ENCODE measurements around the gene ACP1. TPM values are rescaled to one million over a fixed set of nuclear protein-coding genes. Genes with fewer than 3 reads are reported as not detected.

Gene ACP1
- total RNA-seq, 1 donor from 2014 or later = 114 TPM

DNA sequence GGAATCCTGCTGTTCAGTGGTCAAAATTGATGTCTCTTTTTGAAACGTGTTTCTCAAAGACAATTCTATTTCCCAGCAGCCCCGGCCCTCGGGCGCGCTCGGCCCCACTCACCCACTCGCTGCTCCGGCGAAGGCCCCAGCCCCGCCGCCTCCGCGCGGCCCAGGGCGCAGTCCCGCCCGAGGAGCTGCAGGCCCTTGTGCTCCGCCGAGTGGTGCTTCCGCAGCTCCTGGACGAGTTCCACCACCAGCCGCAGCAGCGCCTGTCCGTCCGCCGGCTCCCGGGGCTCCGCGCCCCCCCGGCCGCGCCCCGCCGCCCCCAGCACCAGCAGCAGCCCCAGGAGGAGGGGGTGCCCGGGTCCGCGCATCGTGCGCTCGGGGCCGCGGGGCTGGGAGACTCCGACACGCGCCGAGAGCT is 22.7 kb downstream of the ACP1 start:
- FAIRE-seq = no peak
- H3K4me2 ChIP-seq (ENCODE audit: low read length) = peak overlapping the region; percentile 71
- Mint-ChIP-seq H3K36me3 (ENCODE audit: low read depth, unreplicated experiment) (peaks cover 5% of the 10 kb centered on the region), H3K27me3 (ENCODE audit: low read depth, unreplicated experiment) (peaks cover 18% of the 10 kb centered on the region), H3K9me3 (ENCODE audit: unreplicated experiment) (peaks cover 2% of the 10 kb centered on the region), H3K27ac (ENCODE audit: unreplicated experiment) (no peak overlapping the region), H3K4me3 (ENCODE audit: unreplicated experiment) (peak overlapping the region; percentile 50), H3K4me1 (ENCODE audit: low read depth, unreplicated experiment) (peaks cover 21% of the 10 kb centered on the region)
- no peaks in the 10 kb centered on the region for H3K79me2 ChIP-seq (ENCODE audit: insufficient read depth, low read length)
- H4K20me1 ChIP-seq (ENCODE audit: insufficient read depth, low read length) = peaks cover 8% of the 10 kb centered on the region
- no peaks in the 10 kb centered on the region for H3K9me3 ChIP-seq (ENCODE audit: insufficient read depth, low read depth, low read length)
- peaks cover 10% of the 10 kb centered on the region for H3K27me3 ChIP-seq (ENCODE audit: insufficient read depth, low read length)
- H2AFZ ChIP-seq (ENCODE audit: low read depth, low read length) = no peak overlapping the region
- H3K4me3 ChIP-seq (ENCODE audit: insufficient read depth, low read depth, low read length) = peak overlapping the region; percentile 34
- no peak for TF ChIP-seq EZH2 (IDR thresholded peaks at IDR 0.05; ENCODE audit: insufficient read depth, low read length)
- TF ChIP-seq, protein P1, sequence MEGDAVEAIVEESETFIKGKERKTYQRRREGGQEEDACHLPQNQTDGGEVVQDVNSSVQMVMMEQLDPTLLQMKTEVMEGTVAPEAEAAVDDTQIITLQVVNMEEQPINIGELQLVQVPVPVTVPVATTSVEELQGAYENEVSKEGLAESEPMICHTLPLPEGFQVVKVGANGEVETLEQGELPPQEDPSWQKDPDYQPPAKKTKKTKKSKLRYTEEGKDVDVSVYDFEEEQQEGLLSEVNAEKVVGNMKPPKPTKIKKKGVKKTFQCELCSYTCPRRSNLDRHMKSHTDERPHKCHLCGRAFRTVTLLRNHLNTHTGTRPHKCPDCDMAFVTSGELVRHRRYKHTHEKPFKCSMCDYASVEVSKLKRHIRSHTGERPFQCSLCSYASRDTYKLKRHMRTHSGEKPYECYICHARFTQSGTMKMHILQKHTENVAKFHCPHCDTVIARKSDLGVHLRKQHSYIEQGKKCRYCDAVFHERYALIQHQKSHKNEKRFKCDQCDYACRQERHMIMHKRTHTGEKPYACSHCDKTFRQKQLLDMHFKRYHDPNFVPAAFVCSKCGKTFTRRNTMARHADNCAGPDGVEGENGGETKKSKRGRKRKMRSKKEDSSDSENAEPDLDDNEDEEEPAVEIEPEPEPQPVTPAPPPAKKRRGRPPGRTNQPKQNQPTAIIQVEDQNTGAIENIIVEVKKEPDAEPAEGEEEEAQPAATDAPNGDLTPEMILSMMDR (IDR thresholded peaks at IDR 0.05; ENCODE audit: insufficient read depth, low read depth, low read length) = no peak
- H3K4me1 ChIP-seq (ENCODE audit: insufficient read depth, low read length) = peaks cover 29% of the 10 kb centered on the region
- no peak overlapping the region for H3K9ac ChIP-seq (ENCODE audit: low read length)
- H3K27ac ChIP-seq (ENCODE audit: low read depth, low read length) = no peak overlapping the region
- DNase-seq (ENCODE audit: low read depth) = peak; percentile 34
- no peaks in the 10 kb centered on the region for H3K36me3 ChIP-seq (ENCODE audit: insufficient read depth, low read length)

DNA sequence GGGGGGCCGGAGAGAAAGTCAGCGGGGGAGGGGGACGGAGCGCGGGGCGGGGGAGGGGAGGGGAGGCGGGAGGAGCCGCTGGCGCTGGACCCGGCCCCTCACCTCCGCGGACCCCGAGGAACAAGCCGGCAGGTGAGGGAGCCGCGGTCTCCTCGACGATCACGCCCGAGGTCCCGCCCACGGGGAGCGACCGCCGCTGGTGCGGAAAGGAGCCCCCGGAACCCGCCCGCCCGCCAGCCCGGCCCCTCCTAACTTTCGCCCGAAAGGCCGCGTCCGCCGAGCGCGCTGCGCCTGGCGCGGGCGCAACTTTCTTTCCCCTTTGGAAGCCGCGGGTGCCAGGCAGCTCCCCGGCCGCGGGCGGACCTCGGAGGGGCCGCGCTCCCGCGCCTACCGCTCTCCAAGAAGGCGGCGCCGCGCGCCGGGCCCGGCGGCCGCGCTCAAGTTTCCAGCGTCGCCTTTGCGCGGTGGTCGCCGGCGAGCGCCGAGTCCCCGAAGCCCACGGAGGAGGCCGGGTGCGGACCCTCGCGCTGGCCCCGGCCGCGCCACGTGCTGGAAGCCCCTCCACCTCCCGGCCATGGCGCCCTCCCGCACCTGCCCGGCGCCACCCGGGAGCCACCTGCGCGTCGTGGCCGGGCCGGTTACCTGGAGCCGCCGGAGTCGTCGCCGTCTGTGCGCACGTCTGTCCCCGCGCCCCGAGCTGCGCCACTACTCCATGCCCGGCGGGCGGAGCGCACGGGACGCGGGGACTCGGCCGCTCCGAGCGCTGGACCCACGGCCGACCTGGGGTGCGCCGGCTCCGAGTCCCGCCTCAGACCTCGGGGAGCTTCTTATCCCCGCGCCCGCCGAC is 23.4 kb downstream of the ACP1 start, which contains the start of gene ALKAL2:
ALKAL2 (minus strand) TSS at position 181 of the 847 bp plus-strand sequence. CDS start 256 bp downstream, outside the sequence.
- Histone ChIP-seq H3K79me2 (ENCODE audit: insufficient read depth, low read length) (no peaks in the 10 kb centered on the region), H4K20me1 (ENCODE audit: insufficient read depth, low read length) (peaks cover 8% of the 10 kb centered on the region), H3K27ac (ENCODE audit: low read depth, low read length) (no peak within 1 kb of the TSS), H3K9me3 (ENCODE audit: insufficient read depth, low read depth, low read length) (no peaks in the 10 kb centered on the region), H3K36me3 (ENCODE audit: insufficient read depth, low read length) (no peaks in the 10 kb centered on the region), H3K4me2 (ENCODE audit: low read length) (peak within 1 kb of the TSS; percentile 98), H2AFZ (ENCODE audit: low read depth, low read length) (peak within 1 kb of the TSS; percentile 20), H3K27me3 (ENCODE audit: insufficient read depth, low read length) (peaks cover 10% of the 10 kb centered on the region), H3K9ac (ENCODE audit: low read length) (no peak within 1 kb of the TSS), H3K4me1 (ENCODE audit: insufficient read depth, low read length) (peaks cover 29% of the 10 kb centered on the region), H3K4me3 (ENCODE audit: insufficient read depth, low read depth, low read length) (peak within 1 kb of the TSS; percentile 34)
- Mint-ChIP-seq H3K4me1 (ENCODE audit: low read depth, unreplicated experiment) (peaks cover 21% of the 10 kb centered on the region), H3K27ac (ENCODE audit: unreplicated experiment) (no peak within 1 kb of the TSS), H3K27me3 (ENCODE audit: low read depth, unreplicated experiment) (peaks cover 20% of the 10 kb centered on the region), H3K36me3 (ENCODE audit: low read depth, unreplicated experiment) (peaks cover 4% of the 10 kb centered on the region), H3K9me3 (ENCODE audit: unreplicated experiment) (peaks cover 4% of the 10 kb centered on the region), H3K4me3 (ENCODE audit: unreplicated experiment) (peak within 1 kb of the TSS; percentile 62)
- TF ChIP-seq, protein P1 (IDR thresholded peaks at IDR 0.05; ENCODE audit: insufficient read depth, low read depth, low read length) = no peak
- peak; percentile 78 for TF ChIP-seq EZH2 (IDR thresholded peaks at IDR 0.05; ENCODE audit: insufficient read depth, low read length)
- FAIRE-seq = no peak
- no peak for DNase-seq (ENCODE audit: low read depth)
